ENCODE data around the gene CYFIP1.

GRCh38 chr15:22872936-22873701, 107.0 kb downstream of the CYFIP1 start:
- TF ChIP-seq, protein P1, sequence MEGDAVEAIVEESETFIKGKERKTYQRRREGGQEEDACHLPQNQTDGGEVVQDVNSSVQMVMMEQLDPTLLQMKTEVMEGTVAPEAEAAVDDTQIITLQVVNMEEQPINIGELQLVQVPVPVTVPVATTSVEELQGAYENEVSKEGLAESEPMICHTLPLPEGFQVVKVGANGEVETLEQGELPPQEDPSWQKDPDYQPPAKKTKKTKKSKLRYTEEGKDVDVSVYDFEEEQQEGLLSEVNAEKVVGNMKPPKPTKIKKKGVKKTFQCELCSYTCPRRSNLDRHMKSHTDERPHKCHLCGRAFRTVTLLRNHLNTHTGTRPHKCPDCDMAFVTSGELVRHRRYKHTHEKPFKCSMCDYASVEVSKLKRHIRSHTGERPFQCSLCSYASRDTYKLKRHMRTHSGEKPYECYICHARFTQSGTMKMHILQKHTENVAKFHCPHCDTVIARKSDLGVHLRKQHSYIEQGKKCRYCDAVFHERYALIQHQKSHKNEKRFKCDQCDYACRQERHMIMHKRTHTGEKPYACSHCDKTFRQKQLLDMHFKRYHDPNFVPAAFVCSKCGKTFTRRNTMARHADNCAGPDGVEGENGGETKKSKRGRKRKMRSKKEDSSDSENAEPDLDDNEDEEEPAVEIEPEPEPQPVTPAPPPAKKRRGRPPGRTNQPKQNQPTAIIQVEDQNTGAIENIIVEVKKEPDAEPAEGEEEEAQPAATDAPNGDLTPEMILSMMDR (conservative IDR thresholded peaks at IDR 0.05 in 1 of 2, IDR thresholded peaks at IDR 0.05 in 1 of 2; ENCODE audit: low read depth in 1 of 2, low read length in 2 of 2) = no peak
- TF ChIP-seq EZH2 (IDR thresholded peaks at IDR 0.05; ENCODE audit: low read length, missing control alignments) = no peak
